Posterior vena cava (tissue), 2 donors: ENCODE data around the gene PMM1. TPM values are rescaled to one million over a fixed set of nuclear protein-coding genes. Genes with fewer than 3 reads are reported as not detected.
"Not testable (repeated sequence)": the region's sequence is repeated elsewhere in the genome, so short reads cannot be mapped to it uniquely, and the experiment has no call there.

Experiments
- DNase-seq: peaks from one replicate; pipeline ENCODE4 v3.0.0-alpha.2; 2020; ENCODE audit warnings: low spot score
- intact Hi-C, 2 donors: fragments of 100-400 bp; cut with DNase I; formaldehyde crosslinking; loops; one replicate each; pipeline versions ENCODE4 v1.14.1 to v1.14.2; 2022 to 2023
- long read RNA-seq, 2 donors: library from polyadenylated mRNA; unstranded; transcript quantifications; one replicate each; pipeline ENCODE4 v2.0.0, GENCODE V29; 2020 to 2021
- total RNA-seq, 2 donors: library from RNA; stranded (reverse); fragmentation: NEBNext Ultra II Directional; extraction: Animal tissue kit (Norgen Biotek cat#: 25700); gene quantifications; one replicate each; pipeline ENCODE4 v1.2.1, GENCODE V29; 2021
- donor health status: DM: yes; HTN: yes; CAD: no.
- donor health status: DM: yes; HTN: yes; CAD: no.

The PMM1 gene
- 10 to 100 TPM; 17.9 to 18.8 TPM for total RNA-seq
- long read RNA-seq, donor 1, transcript PMM1-201 (8 exons, 1,298 nt) = major isoform, 9 of 11 reads
- long read RNA-seq, donor 1, partial matches to known transcripts = 1 of 11 reads
- long read RNA-seq, donor 1, other reads (novel, unspliced or antisense) = 1 of 11 reads
- long read RNA-seq, donor 2, transcript PMM1-208 (7 exons, 1,405 nt) = minor isoform, 7 of 104 reads
- long read RNA-seq, donor 2, transcript PMM1-201 (8 exons, 1,298 nt) = major isoform, 83 of 104 reads
- long read RNA-seq, donor 2, partial matches to known transcripts = 5 of 104 reads
- long read RNA-seq, donor 2, other reads (novel, unspliced or antisense) = 9 of 104 reads

GRCh38 chr22:41589391-41590241 is at the start of gene PMM1:
TSS of gene PMM1 (minus strand) at chr22:41589840. CDS start at chr22:41589805, 35 bp downstream.
- intact Hi-C loops = no loop called here
- peak; percentile 100 for DNase-seq

GRCh38 chr22:41638748-41639147 is 49.1 kb upstream of the PMM1 start:
- no peak for DNase-seq
- intact Hi-C loops = no loop called here

GRCh38 chr22:41638124-41638523 is 48.5 kb upstream of the PMM1 start:
- intact Hi-C loops = no loop called here
- no peak for DNase-seq

GRCh38 chr22:41637623-41638022 is 48.0 kb upstream of the PMM1 start:
- intact Hi-C loops, DNase-seq: not testable (repeated sequence)

- DNase-seq = no peak
- intact Hi-C loops = no loop called here
These were observed 46.8 kb upstream of the PMM1 start for GRCh38 chr22:41636467-41636866.

GRCh38 chr22:41634610-41635009 is 45.0 kb upstream of the PMM1 start:
- intact Hi-C loops, DNase-seq: not testable (repeated sequence)

GRCh38 chr22:41631615-41632014 is 42.0 kb upstream of the PMM1 start:
- intact Hi-C loops, DNase-seq: not testable (repeated sequence)

- DNase-seq = not testable (repeated sequence)
These were observed 41.5 kb upstream of the PMM1 start for GRCh38 chr22:41631115-41631514.

GRCh38 chr22:41625577-41625976 is 35.9 kb upstream of the PMM1 start:
- intact Hi-C loops = no loop called here
- DNase-seq = no peak

More at GRCh38 chr22:41631115-41631514, 41.5 kb upstream of the PMM1 start:
- intact Hi-C loops = not testable (repeated sequence)

- no peak for DNase-seq
These were observed 32.2 kb upstream of the PMM1 start for GRCh38 chr22:41621911-41622179.

GRCh38 chr22:41621099-41621910 is 31.7 kb upstream of the PMM1 start, which contains the start of gene XRCC6:
TSS of gene XRCC6 (plus strand) at chr22:41621295. CDS start at chr22:41622005, 710 bp downstream.
- intact Hi-C loops = no loop called here
- peak; percentile 100 for DNase-seq

More at GRCh38 chr22:41621911-41622179, 32.2 kb upstream of the PMM1 start:
- intact Hi-C loops = no loop called here

GRCh38 chr22:41620589-41621098 is 31.0 kb upstream of the PMM1 start, which contains the start of gene DESI1:
TSS of gene DESI1 (minus strand) at chr22:41621043. CDS start at chr22:41620839, 204 bp downstream.
- peak; percentile 87 for DNase-seq
- intact Hi-C loops = no loop called here

- intact Hi-C loops = no loop called here
- peak; percentile 88 for DNase-seq
These were observed 30.4 kb upstream of the PMM1 start for GRCh38 chr22:41619979-41620588.

GRCh38 chr22:41613456-41613855 is 23.8 kb upstream of the PMM1 start:
- no peak for DNase-seq
- intact Hi-C loops = no loop called here

GRCh38 chr22:41612603-41613306 is 23.1 kb upstream of the PMM1 start:
- intact Hi-C loops = no loop called here
- DNase-seq = no peak

- no peak for DNase-seq
- intact Hi-C loops = no loop called here
These were observed 18.7 kb upstream of the PMM1 start for GRCh38 chr22:41608386-41608785.

GRCh38 chr22:41603873-41604332 is 14.3 kb upstream of the PMM1 start:
- intact Hi-C loops = no loop called here
- peak; percentile 5 for DNase-seq

- intact Hi-C loops = no loop called here
These were observed 11.3 kb upstream of the PMM1 start for GRCh38 chr22:41600976-41601375.

More at GRCh38 chr22:41600976-41601375, 11.3 kb upstream of the PMM1 start:
- DNase-seq = peak; percentile 69
